ENCODE results near the gene HEXD.

Gene HEXD

DNA sequence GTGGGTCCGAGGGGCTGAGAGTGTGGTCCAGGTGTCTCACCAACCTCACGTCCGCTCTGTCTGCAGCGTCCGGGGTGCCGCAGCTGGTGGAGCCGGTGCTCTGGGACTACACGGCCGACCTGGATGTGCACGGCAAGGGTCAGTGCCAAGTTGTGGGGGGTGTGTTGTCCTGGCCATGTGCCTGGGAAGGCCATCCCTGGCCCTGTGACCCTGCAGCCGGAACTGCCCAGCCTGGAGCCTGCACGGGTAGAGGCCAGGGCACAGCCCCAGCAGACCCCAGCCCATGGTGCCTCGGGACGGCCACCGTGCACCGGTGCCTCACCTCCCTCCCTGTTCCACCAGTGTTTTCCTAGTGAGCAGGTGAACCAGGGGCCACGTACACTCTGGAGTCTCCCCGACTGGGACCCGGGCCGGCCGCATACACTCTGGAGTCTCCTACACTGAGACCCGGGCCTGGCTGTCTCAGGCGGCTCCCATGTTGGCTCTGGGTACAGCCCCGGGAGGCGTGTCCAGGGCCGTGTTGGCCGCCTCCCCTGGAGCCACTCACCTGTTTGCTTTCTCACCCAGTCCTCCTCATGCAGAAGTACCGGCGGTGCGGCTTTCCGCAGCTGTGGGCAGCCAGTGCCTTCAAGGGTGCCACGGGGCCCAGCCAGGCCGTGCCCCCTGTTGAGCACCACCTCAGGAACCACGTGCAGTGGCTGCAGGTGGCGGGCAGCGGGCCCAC, 18.6 kb downstream of the HEXD start:
- Histone ChIP-seq H3K4me3 (ENCODE audit: low read length) (no peak overlapping the region), H3K56ac (ENCODE audit: low read length) (no peak overlapping the region), H3K79me2 (ENCODE audit: control insufficient read depth, insufficient read depth, low read length) (no peaks in the 10 kb centered on the region), H4K8ac (ENCODE audit: low read depth, low read length) (no peak overlapping the region), H3K27ac (ENCODE audit: low read depth, low read length) (no peak overlapping the region), H4K5ac (ENCODE audit: low read length) (no peak overlapping the region), H2BK5ac (ENCODE audit: low read length) (no peak overlapping the region), H3K4ac (ENCODE audit: low read depth, low read length) (no peak overlapping the region), H2BK15ac (replicated peaks; ENCODE audit: low read depth) (no peak overlapping the region), H2AK5ac (ENCODE audit: low read length) (no peak overlapping the region), H3K27me3 (ENCODE audit: insufficient read depth, low read length, poor library complexity) (no peaks in the 10 kb centered on the region), H2BK120ac (ENCODE audit: low read depth, low read length) (no peak overlapping the region), H3K4me2 (ENCODE audit: low read length) (no peak overlapping the region), H3K79me1 (ENCODE audit: low read length) (no peaks in the 10 kb centered on the region), H3K9ac (ENCODE audit: low read length) (no peak overlapping the region), H3K36me3 (ENCODE audit: control insufficient read depth, insufficient read depth, low read length) (no peaks in the 10 kb centered on the region), H3K18ac (ENCODE audit: low read length) (no peak overlapping the region), H3K4me1 (ENCODE audit: control insufficient read depth, low read depth, low read length) (no peaks in the 10 kb centered on the region), H3K23ac (ENCODE audit: low read length) (no peak overlapping the region)
- no peak for DNase-seq
- WGBS (ENCODE audit: extremely low coverage, insufficient coverage, low lambda C conversion rate): no CpG with 5 or more reads among the region's 36 CpGs

GRCh38 chr17:82437325-82437668, 19.1 kb downstream of the HEXD start:
- Histone ChIP-seq H3K4ac (ENCODE audit: low read depth, low read length) (no peak overlapping the region), H3K23ac (ENCODE audit: low read length) (no peak overlapping the region), H3K79me2 (ENCODE audit: control insufficient read depth, insufficient read depth, low read length) (no peaks in the 10 kb centered on the region), H3K4me2 (ENCODE audit: low read length) (no peak overlapping the region), H2BK5ac (ENCODE audit: low read length) (no peak overlapping the region), H3K56ac (ENCODE audit: low read length) (no peak overlapping the region), H3K79me1 (ENCODE audit: low read length) (no peaks in the 10 kb centered on the region), H4K8ac (ENCODE audit: low read depth, low read length) (no peak overlapping the region), H3K4me1 (ENCODE audit: control insufficient read depth, low read depth, low read length) (no peaks in the 10 kb centered on the region), H3K9ac (ENCODE audit: low read length) (no peak overlapping the region), H2AK5ac (ENCODE audit: low read length) (no peak overlapping the region), H3K27ac (ENCODE audit: low read depth, low read length) (no peak overlapping the region), H3K36me3 (ENCODE audit: control insufficient read depth, insufficient read depth, low read length) (no peaks in the 10 kb centered on the region), H3K4me3 (ENCODE audit: low read length) (no peak overlapping the region), H3K18ac (ENCODE audit: low read length) (no peak overlapping the region), H4K5ac (ENCODE audit: low read length) (no peak overlapping the region), H2BK120ac (ENCODE audit: low read depth, low read length) (no peak overlapping the region), H3K27me3 (ENCODE audit: insufficient read depth, low read length, poor library complexity) (no peaks in the 10 kb centered on the region), H2BK15ac (replicated peaks; ENCODE audit: low read depth) (no peak overlapping the region)
- WGBS (ENCODE audit: extremely low coverage, insufficient coverage, low lambda C conversion rate): no CpG with 5 or more reads among the region's 18 CpGs
- DNase-seq: no peak

DNA sequence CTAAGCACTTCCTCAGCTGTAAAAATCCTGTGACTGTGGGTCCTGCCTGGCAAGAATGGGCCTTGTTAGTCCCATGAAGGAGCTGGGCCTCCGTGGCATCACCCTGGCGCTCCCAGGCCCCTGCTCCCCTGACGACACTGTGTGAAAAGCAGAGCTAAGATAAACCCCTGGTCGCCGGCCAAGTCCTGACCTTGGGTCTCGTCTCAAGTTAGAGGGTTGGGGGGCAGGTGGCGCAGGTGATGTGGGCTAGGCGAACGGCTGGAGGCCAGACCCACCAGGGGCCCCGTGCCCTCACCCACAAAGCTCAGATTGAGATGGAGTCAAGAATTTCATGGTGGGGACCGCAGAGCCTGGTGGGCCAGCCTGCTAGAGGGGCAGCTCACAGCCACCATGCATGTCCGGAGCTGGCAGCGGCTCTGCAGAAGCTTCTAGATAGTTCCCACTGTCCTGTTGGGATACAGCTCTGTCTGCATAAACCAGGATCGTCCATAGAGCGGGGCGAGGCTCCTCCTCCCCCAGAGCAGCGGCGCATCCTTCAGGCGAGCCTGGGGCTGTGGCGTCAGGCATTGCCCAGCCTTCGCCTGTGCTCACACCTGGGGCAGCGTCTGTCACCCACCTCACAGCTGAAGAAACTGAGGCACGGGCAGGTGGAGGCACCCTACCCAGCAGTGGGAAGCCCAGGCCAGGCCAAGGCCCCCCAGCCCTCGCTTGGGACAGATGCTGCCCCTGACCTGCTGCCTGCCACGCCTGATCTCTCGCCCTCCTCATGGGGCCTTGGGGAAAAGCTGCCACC, 20.4 kb downstream of the HEXD start:
- no peak overlapping the region for H3K18ac ChIP-seq (ENCODE audit: low read length)
- no peak overlapping the region for H3K4me3 ChIP-seq (ENCODE audit: low read length)
- no peaks in the 10 kb centered on the region for H3K79me1 ChIP-seq (ENCODE audit: low read length)
- no peak overlapping the region for H4K8ac ChIP-seq (ENCODE audit: low read depth, low read length)
- H3K27me3 ChIP-seq (ENCODE audit: insufficient read depth, low read length, poor library complexity): no peaks in the 10 kb centered on the region
- H2BK120ac ChIP-seq (ENCODE audit: low read depth, low read length): no peak overlapping the region
- no peaks in the 10 kb centered on the region for H3K79me2 ChIP-seq (ENCODE audit: control insufficient read depth, insufficient read depth, low read length)
- no peak overlapping the region for H3K9ac ChIP-seq (ENCODE audit: low read length)
- no peak overlapping the region for H2BK15ac ChIP-seq (replicated peaks; ENCODE audit: low read depth)
- DNase-seq: no peak
- no peak overlapping the region for H3K4me2 ChIP-seq (ENCODE audit: low read length)
- H3K56ac ChIP-seq (ENCODE audit: low read length): no peak overlapping the region
- no peaks in the 10 kb centered on the region for H3K4me1 ChIP-seq (ENCODE audit: control insufficient read depth, low read depth, low read length)
- no peak overlapping the region for H3K27ac ChIP-seq (ENCODE audit: low read depth, low read length)
- no peak overlapping the region for H2AK5ac ChIP-seq (ENCODE audit: low read length)
- H3K4ac ChIP-seq (ENCODE audit: low read depth, low read length): no peak overlapping the region
- no peak overlapping the region for H4K5ac ChIP-seq (ENCODE audit: low read length)
- no peak overlapping the region for H2BK5ac ChIP-seq (ENCODE audit: low read length)
- no CpG with 5 or more reads among the region's 26 CpGs for WGBS (ENCODE audit: extremely low coverage, insufficient coverage, low lambda C conversion rate)
- no peak overlapping the region for H3K23ac ChIP-seq (ENCODE audit: low read length)
- no peaks in the 10 kb centered on the region for H3K36me3 ChIP-seq (ENCODE audit: control insufficient read depth, insufficient read depth, low read length)

DNA sequence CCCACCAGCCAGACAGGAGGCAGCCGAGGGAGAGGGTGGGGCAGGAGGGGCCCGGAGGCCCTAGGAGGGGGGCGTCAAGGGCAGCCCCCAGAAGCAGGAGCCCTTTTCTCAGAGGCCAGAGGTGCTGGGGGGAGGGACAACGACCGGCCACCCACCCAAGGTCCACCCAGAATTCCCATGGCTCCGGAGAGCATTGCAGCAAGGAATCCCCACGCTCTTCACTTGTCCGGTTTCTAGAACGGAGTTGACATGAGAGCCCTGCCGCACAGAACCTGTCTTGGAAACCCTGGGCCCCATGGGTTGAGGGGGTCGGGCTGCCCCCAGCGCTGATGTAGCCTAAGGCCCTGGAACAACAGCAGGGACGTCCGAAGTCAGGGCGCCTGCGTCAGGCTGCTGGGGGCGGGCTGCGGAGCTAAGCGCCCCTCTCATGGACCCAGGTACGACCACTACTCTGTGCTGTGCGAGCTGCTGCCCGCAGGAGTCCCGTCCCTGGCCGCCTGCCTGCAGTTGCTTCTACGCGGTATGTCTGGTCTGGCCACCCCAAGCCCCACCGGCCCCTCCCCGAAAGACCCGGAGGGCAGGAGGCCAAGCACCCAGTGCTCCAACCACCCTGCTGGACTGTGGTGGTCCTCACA, 21.2 kb downstream of the HEXD start:
- Histone ChIP-seq H3K9ac (ENCODE audit: low read length) (no peak overlapping the region), H3K56ac (ENCODE audit: low read length) (no peak overlapping the region), H2AK5ac (ENCODE audit: low read length) (no peak overlapping the region), H3K4me1 (ENCODE audit: control insufficient read depth, low read depth, low read length) (no peaks in the 10 kb centered on the region), H4K8ac (ENCODE audit: low read depth, low read length) (no peak overlapping the region), H2BK120ac (ENCODE audit: low read depth, low read length) (no peak overlapping the region), H3K4ac (ENCODE audit: low read depth, low read length) (no peak overlapping the region), H3K4me3 (ENCODE audit: low read length) (no peak overlapping the region), H3K27ac (ENCODE audit: low read depth, low read length) (no peak overlapping the region), H3K27me3 (ENCODE audit: insufficient read depth, low read length, poor library complexity) (no peaks in the 10 kb centered on the region), H2BK5ac (ENCODE audit: low read length) (no peak overlapping the region), H2BK15ac (replicated peaks; ENCODE audit: low read depth) (no peak overlapping the region), H3K79me2 (ENCODE audit: control insufficient read depth, insufficient read depth, low read length) (no peaks in the 10 kb centered on the region), H3K36me3 (ENCODE audit: control insufficient read depth, insufficient read depth, low read length) (no peaks in the 10 kb centered on the region), H3K18ac (ENCODE audit: low read length) (no peak overlapping the region), H3K23ac (ENCODE audit: low read length) (no peak overlapping the region), H3K79me1 (ENCODE audit: low read length) (no peaks in the 10 kb centered on the region), H4K5ac (ENCODE audit: low read length) (no peak overlapping the region), H3K4me2 (ENCODE audit: low read length) (no peak overlapping the region)
- no peak for DNase-seq
- WGBS (ENCODE audit: extremely low coverage, insufficient coverage, low lambda C conversion rate): no CpG with 5 or more reads among the region's 29 CpGs

DNA sequence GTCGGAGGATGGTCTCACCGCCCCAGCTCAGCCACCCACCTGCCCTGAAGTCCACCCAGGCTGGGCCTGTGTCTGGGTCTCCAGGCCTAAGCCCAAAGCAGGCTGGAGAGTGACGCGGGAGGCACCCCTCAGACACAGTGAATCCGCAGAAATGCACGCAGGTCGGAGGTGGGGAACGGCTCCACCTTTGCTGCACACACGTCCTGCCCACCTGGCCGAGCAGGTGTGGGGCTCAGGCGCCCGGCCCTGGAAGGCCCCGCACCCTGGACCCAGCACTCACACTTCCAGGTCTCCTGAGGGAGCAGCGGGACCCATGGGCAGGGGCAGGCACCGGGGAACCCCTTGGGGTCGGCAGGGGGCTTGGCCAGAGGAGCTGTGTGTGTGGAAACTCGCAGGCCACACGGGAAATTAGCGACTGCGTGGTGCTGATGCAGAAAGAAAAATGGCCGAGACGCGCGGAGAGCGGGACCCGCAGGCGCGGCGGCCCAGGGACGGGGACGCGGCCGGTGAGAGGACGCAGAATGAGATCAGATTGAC, 21.8 kb downstream of the HEXD start:
- Histone ChIP-seq H3K79me1 (ENCODE audit: low read length) (no peaks in the 10 kb centered on the region), H3K9ac (ENCODE audit: low read length) (no peak overlapping the region), H2AK5ac (ENCODE audit: low read length) (no peak overlapping the region), H3K18ac (ENCODE audit: low read length) (no peak overlapping the region), H4K5ac (ENCODE audit: low read length) (no peak overlapping the region), H3K4me1 (ENCODE audit: control insufficient read depth, low read depth, low read length) (no peaks in the 10 kb centered on the region), H3K4me2 (ENCODE audit: low read length) (no peak overlapping the region), H3K23ac (ENCODE audit: low read length) (no peak overlapping the region), H3K4me3 (ENCODE audit: low read length) (no peak overlapping the region), H2BK5ac (ENCODE audit: low read length) (no peak overlapping the region), H3K79me2 (ENCODE audit: control insufficient read depth, insufficient read depth, low read length) (no peaks in the 10 kb centered on the region), H3K56ac (ENCODE audit: low read length) (no peak overlapping the region), H3K27ac (ENCODE audit: low read depth, low read length) (no peak overlapping the region), H2BK120ac (ENCODE audit: low read depth, low read length) (no peak overlapping the region), H3K4ac (ENCODE audit: low read depth, low read length) (no peak overlapping the region), H3K36me3 (ENCODE audit: control insufficient read depth, insufficient read depth, low read length) (no peaks in the 10 kb centered on the region), H4K8ac (ENCODE audit: low read depth, low read length) (no peak overlapping the region), H2BK15ac (replicated peaks; ENCODE audit: low read depth) (no peak overlapping the region), H3K27me3 (ENCODE audit: insufficient read depth, low read length, poor library complexity) (no peaks in the 10 kb centered on the region)
- no CpG with 5 or more reads among the region's 34 CpGs for WGBS (ENCODE audit: extremely low coverage, insufficient coverage, low lambda C conversion rate)
- DNase-seq: no peak

Data from mesendoderm (in vitro differentiated cells).